Smooth muscle cell (in vitro differentiated cells): ENCODE data around the gene FAM89A. TPM values are rescaled to one million over a fixed set of nuclear protein-coding genes. Genes with fewer than 3 reads are reported as not detected.

Experiments used
- DNase-seq: peaks from one replicate; lab custom pipeline; 2025; ENCODE audit not compliant: unreplicated experiment; lab: John Stamatoyannopoulos, UW
- H2AFZ ChIP-seq: fragments of 200-600 bp; sonication (generic); 2 replicates; pipeline ENCODE4 v1.6.0; 2016; ENCODE audit warnings: antibody characterized with exemption, low read depth, mild to moderate bottlenecking
- H3F3A ChIP-seq: fragments of 200-600 bp; sonication (generic); 2 replicates; pipeline ENCODE4 v1.6.0; 2017; ENCODE audit warnings: antibody characterized with exemption, low read depth
- H3K27ac ChIP-seq: fragments of 200-600 bp; sonication (generic); 2 replicates; pipeline ENCODE4 v1.5.1; 2016; ENCODE audit warnings: low read depth, mild to moderate bottlenecking
- H3K27me3 ChIP-seq: fragments of 200-600 bp; sonication (generic); 2 replicates; pipeline ENCODE4 v1.6.1; 2016; ENCODE audit warnings: low read depth, mild to moderate bottlenecking
- H3K36me3 ChIP-seq: fragments of 200-600 bp; sonication (generic); 2 replicates; pipeline ENCODE4 v1.5.1; 2016; ENCODE audit warnings: low read depth
- H3K4me1 ChIP-seq: fragments of 200-600 bp; sonication (generic); 2 replicates; pipeline ENCODE4 v1.5.1; 2016; ENCODE audit warnings: low read depth
- H3K4me2 ChIP-seq: fragments of 200-600 bp; sonication (generic); 2 replicates; pipeline ENCODE4 v1.6.0; 2016; ENCODE audit warnings: mild to moderate bottlenecking
- H3K4me3 ChIP-seq: fragments of 200-600 bp; sonication (generic); 2 replicates; pipeline ENCODE4 v1.5.1; 2016; ENCODE audit warnings: mild to moderate bottlenecking
- H3K79me2 ChIP-seq: fragments of 200-600 bp; sonication (generic); 2 replicates; pipeline ENCODE4 v1.6.0; 2016; ENCODE audit warnings: low read depth, mild to moderate bottlenecking
- H3K9ac ChIP-seq: fragments of 200-600 bp; sonication (generic); 2 replicates; pipeline ENCODE4 v1.6.0; 2016; ENCODE audit warnings: low read depth
- H3K9me3 ChIP-seq: fragments of 200-600 bp; sonication (generic); replicated peaks from 2 replicates; pipeline ENCODE4 v1.5.1; 2016; ENCODE audit warnings: low read depth
- H4K20me1 ChIP-seq: fragments of 200-600 bp; sonication (generic); 2 replicates; pipeline ENCODE4 v1.6.0; 2016; ENCODE audit warnings: low read depth
- CTCF ChIP-seq: fragments of 200-600 bp; sonication (generic); IDR thresholded peaks from 2 replicates; pipeline ENCODE4 v1.5.1; 2017; ENCODE audit warnings: borderline replicate concordance, mild to moderate bottlenecking, antibody characterized with exemption; ENCODE audit not compliant: insufficient read depth, poor library complexity, severe bottlenecking
- WGBS: methylation state at CpG from one replicate; pipeline ENCODE4 v1.1.7; 2016; ENCODE audit warnings: low lambda C conversion rate; 5-methylcytosine and 5-hydroxymethylcytosine counted together
- polyA plus RNA-seq: library from polyadenylated mRNA; unstranded; fragments of >200 nt; fragmentation: Nextera tagmentation; extraction: Ambion mirVana; gene quantifications from 2 replicates; pipeline ENCODE4 v1.2.1, GENCODE V29; 2016
- total RNA-seq: library from RNA; depleted of rRNA; stranded (reverse); fragments of >200 nt; gene quantifications from 2 replicates; pipeline ENCODE4 v1.2.3, GENCODE V29; 2014

FAM89A gene
- total and polyA plus RNA-seq, 2 experiments from 2014 or later = 34.9 to 45.3 TPM

- no peak for TF ChIP-seq CTCF
Measured at GRCh38 chr1:231073331-231073730, 33.3 kb upstream of the FAM89A start.

GRCh38 chr1:231072502-231073094 is 32.5 kb upstream of the FAM89A start:
- 87% methylated on average over 3 of the region's 3 CpGs for WGBS
- H2AFZ ChIP-seq = no peak overlapping the region
- no peak overlapping the region for H3K9ac ChIP-seq
- no peaks in the 10 kb centered on the region for H3K9me3 ChIP-seq
- no peak for DNase-seq
- H3K4me1 ChIP-seq = no peaks in the 10 kb centered on the region
- H3K27ac ChIP-seq = no peak overlapping the region
- H3K4me2 ChIP-seq = no peak overlapping the region
- H3K27me3 ChIP-seq = no peaks in the 10 kb centered on the region
- no peaks in the 10 kb centered on the region for H3K79me2 ChIP-seq
- no peaks in the 10 kb centered on the region for H3F3A ChIP-seq
- H3K4me3 ChIP-seq = no peak overlapping the region
- H3K36me3 ChIP-seq = no peaks in the 10 kb centered on the region
- TF ChIP-seq CTCF = no peak
- no peaks in the 10 kb centered on the region for H4K20me1 ChIP-seq

More at GRCh38 chr1:231073331-231073730, 33.3 kb upstream of the FAM89A start:
- no peak overlapping the region for H3K4me2 ChIP-seq
- no peak overlapping the region for H3K27ac ChIP-seq
- H3K4me3 ChIP-seq = no peak overlapping the region
- no peaks in the 10 kb centered on the region for H3K9me3 ChIP-seq
- no peaks in the 10 kb centered on the region for H4K20me1 ChIP-seq
- H3K9ac ChIP-seq = no peak overlapping the region
- H3K27me3 ChIP-seq = no peaks in the 10 kb centered on the region
- no peaks in the 10 kb centered on the region for H3K79me2 ChIP-seq
- no peak for DNase-seq
- H3F3A ChIP-seq = no peaks in the 10 kb centered on the region
- no peaks in the 10 kb centered on the region for H3K4me1 ChIP-seq
- H3K36me3 ChIP-seq = no peaks in the 10 kb centered on the region
- no peak overlapping the region for H2AFZ ChIP-seq
- 93% methylated on average over 3 of the region's 3 CpGs for WGBS

- H3K9me3 ChIP-seq = no peaks in the 10 kb centered on the region
- H3F3A ChIP-seq = no peaks in the 10 kb centered on the region
- no peak for DNase-seq
- H3K4me2 ChIP-seq = no peak overlapping the region
- no peaks in the 10 kb centered on the region for H3K36me3 ChIP-seq
- no peak overlapping the region for H3K27ac ChIP-seq
- H3K27me3 ChIP-seq = no peaks in the 10 kb centered on the region
- no peaks in the 10 kb centered on the region for H3K4me1 ChIP-seq
- no peak overlapping the region for H3K4me3 ChIP-seq
- no peaks in the 10 kb centered on the region for H3K79me2 ChIP-seq
- 89% methylated on average over 6 of the region's 6 CpGs for WGBS
- no peak for TF ChIP-seq CTCF
- H3K9ac ChIP-seq = no peak overlapping the region
- H4K20me1 ChIP-seq = no peaks in the 10 kb centered on the region
- no peak overlapping the region for H2AFZ ChIP-seq
Measured at GRCh38 chr1:231072041-231072440, 32.0 kb upstream of the FAM89A start.
